Mucosa of gallbladder (tissue), 1 donor: ENCODE measurements around the gene TTC28. TPM values are rescaled to one million over a fixed set of nuclear protein-coding genes. Genes with fewer than 3 reads are reported as not detected.

Experiments
- total RNA-seq: library from RNA; stranded (reverse); gene quantifications from one replicate; pipeline ENCODE4 v1.2.1, GENCODE V29; 2021
- donor health status: DM: no; HTN: no; CAD: no.

TTC28 gene
- total RNA-seq, 1 donor from 2014 or later: 32.7 TPM

Other genes starting within 250 kb of the TTC28 start
- 7.3 TPM for gene CHEK2, start 62.0 kb upstream of the TTC28 start, total RNA-seq
- 11.3 TPM for gene HSCB, start 62.2 kb upstream of the TTC28 start, total RNA-seq
- gene CCDC117, start 92.9 kb upstream of the TTC28 start, total RNA-seq: 26.2 TPM
- 220 TPM for gene XBP1, start 120.7 kb upstream of the TTC28 start, total RNA-seq
- gene ZNRF3, start 203.7 kb upstream of the TTC28 start, total RNA-seq: 13.6 TPM